ENCODE data around the gene ZCRB1.
"Not testable (repeated sequence)": the region's sequence is repeated elsewhere in the genome, so short reads cannot be mapped to it uniquely, and the experiment has no call there.

The ZCRB1 gene, protein sequence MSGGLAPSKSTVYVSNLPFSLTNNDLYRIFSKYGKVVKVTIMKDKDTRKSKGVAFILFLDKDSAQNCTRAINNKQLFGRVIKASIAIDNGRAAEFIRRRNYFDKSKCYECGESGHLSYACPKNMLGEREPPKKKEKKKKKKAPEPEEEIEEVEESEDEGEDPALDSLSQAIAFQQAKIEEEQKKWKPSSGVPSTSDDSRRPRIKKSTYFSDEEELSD

DNA sequence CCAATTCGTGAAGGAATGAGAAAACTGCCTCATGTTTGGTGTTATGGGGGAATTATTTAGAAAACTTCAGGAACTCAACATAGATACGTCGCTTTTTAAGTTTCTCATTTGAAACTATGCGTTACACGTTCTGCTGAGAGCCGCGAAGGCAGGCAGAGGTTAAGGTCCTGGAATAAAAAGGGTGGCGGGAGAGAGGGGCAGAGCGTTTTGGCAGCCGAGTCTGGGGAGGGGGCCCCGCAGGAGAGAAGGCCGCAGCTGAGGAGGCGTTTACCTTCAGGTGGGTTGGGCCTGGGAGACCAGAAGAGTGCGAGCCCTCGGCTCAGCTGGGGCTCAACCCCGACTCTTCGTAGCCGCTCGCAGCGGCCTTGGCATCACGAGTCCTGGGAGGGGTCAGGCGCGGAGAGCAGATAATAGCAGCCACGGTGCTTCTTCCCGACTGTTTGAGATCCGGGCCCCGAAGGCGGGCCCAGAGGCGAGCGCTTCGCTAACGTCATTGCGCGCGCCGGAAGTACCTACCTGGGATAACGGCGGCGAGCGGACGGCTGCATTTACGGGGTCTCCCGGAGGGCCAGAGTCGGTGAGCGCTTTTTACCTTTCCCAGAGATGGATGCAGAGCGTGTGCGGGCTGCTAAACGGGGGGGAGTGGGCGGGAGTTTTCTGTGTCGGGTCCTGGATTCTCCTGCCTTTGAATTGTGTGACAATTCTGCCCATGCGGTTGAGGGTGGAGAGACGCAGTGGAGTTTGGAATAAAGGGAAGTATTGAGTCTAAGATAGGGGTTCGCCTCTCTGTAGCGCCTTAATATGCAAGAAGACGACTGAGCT lies at the start of gene ZCRB1, which contains the start of gene PPHLN1:
ZCRB1 (minus strand) TSS at position 442 of the 822 bp plus-strand sequence. CDS start 1,992 bp downstream, outside the sequence.
PPHLN1 (plus strand) TSS at position 515 of the 822 bp plus-strand sequence. CDS start 9,736 bp downstream, outside the sequence.
- in situ Hi-C loops (cut with HindIII; ENCODE audit: low sequenced_read_pairs), result loop anchor here (25.0 kb wide), 1 partner anchor 189 kb away; the partner anchor contains the start of gene GXYLT1

DNA sequence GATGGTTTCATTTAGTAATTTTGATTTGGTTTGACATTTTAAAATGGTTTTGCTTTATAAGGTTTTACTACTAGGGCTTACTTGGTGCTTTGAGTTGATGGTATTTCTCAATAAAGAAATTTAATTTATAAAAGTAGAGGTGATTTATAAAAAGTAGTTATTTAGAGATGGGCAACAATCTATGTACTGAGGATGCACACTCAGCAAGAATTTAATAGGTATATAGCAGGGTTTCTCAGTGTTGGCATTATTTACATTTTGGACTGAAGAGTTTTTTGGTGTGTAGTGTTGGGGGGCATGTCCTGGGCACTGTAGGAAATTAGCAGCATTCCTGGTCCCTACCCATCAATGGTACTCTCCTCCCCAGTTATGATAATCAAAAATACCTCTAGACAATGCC lies 47.8 kb upstream of the ZCRB1 start:
- in situ Hi-C loops (cut with HindIII; ENCODE audit: low sequenced_read_pairs), result no loop called here

DNA sequence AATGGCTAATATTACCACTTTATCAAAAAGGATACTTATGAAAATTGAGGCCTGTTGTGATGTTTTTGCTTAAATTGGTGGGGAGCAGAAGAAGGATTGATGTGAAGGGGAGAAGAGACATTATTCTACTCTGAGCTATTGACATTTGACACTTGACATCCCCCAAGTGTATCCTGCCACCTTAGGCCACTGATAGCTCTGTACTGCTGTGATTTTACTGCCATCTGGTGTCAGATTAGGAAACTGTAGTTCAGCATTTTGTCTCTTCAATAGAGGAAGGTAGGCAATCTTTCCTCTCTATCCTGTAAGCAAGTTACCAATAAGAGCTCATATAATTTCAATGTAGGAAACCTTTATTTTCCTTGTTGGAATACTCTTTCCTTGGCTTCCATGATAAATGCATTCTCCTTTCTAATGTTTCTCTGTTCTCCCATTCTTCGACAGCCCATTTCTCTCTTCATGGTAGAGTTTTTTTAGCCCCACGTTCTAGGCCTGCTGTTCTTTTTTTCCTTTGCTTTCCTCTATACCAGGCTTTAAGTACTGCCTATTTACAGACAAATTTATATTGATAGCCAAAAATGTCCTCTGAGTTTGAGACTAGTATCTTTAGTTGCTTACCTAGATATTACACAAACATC lies 46.4 kb upstream of the ZCRB1 start:
- in situ Hi-C loops (cut with HindIII; ENCODE audit: low sequenced_read_pairs), result no loop called here

DNA sequence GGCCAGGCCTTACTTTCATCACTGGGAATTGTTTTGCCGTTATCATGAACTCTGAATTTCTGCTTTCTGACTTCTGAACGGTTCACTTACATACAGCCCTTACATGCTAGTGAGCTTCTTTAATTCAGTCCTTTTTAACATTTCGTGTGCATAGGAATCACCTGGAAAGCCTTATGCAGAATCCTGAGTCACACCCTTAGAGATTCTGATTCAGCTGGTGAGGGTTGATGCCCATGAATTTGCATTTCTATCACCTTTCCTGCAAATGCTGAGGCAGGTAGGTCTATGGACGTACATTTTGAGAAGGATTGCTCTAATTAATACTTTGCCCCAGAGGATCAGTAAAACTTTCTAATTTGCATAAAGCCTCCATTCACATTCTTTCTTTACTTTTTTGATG lies 44.1 kb upstream of the ZCRB1 start:
- in situ Hi-C loops (cut with HindIII; ENCODE audit: low sequenced_read_pairs), result no loop called here

DNA sequence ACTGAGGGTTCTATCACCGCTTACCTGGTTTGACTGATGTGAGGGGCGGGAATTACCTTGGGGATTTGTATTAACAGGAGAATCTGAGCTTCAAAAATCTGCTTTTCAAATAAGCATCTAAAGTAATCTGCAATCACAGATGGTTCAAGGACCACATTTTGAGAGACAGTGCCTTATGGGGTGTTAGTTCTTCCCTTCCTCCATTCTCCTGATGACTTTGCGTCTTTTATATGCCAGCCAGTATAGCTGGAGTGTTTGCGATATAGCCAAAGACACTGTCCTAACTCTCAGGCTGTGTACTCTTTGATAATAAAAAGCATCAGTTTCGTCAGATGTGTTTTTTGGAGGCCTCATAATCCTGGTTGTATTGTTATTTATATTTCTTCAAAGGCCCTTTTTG lies 39.6 kb upstream of the ZCRB1 start:
- in situ Hi-C loops (cut with HindIII; ENCODE audit: low sequenced_read_pairs), result no loop called here

DNA sequence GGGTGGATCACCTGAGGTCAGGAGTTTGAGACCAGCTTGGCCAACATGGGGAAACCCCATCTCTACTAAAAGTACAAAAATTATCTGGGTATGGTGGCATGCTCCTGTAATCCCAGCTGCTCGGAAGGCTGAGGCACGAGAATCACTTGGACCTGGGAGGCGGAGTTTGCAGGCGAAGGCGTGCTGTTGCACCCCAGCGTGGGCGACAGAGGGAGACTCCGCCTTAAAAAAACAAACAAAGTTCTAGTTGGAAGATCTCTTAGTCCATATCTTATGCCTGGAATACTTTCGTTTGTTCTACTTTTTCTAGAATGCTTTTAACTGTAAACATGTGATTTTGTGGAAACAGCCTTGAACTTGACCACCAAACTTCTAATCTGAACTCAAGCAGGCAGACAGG lies 38.8 kb upstream of the ZCRB1 start:
- in situ Hi-C loops (cut with HindIII; ENCODE audit: low sequenced_read_pairs), result no loop called here

DNA sequence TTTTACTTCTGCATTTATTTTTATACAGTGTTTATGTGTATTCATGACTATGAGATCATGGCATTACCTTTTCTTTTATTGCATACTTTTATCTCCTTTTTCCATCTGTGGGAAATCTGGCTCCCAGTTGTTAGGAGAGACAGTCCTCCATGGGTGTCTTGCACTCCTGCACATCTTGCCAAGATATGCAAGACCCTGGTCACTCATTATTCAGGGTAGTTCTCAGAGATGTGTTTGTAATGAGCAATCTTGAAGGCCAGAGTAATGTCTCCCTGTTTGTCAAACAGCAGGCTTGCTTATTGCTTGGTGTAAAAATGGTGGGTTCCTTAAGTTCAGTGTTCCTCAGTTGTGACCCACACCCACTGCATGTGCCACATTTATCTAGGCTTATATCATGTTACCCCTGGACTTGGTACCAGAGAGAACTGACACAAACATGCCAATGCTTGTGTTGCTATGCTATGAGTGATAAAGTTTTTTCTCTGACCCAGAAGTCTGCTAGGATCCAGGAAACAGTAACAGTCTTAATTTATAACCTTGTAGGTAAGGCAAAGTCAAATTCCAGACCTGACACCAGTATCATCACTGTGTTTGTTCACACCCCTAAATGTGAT lies 36.9 kb upstream of the ZCRB1 start:
- in situ Hi-C loops (cut with HindIII; ENCODE audit: low sequenced_read_pairs), result no loop called here

DNA sequence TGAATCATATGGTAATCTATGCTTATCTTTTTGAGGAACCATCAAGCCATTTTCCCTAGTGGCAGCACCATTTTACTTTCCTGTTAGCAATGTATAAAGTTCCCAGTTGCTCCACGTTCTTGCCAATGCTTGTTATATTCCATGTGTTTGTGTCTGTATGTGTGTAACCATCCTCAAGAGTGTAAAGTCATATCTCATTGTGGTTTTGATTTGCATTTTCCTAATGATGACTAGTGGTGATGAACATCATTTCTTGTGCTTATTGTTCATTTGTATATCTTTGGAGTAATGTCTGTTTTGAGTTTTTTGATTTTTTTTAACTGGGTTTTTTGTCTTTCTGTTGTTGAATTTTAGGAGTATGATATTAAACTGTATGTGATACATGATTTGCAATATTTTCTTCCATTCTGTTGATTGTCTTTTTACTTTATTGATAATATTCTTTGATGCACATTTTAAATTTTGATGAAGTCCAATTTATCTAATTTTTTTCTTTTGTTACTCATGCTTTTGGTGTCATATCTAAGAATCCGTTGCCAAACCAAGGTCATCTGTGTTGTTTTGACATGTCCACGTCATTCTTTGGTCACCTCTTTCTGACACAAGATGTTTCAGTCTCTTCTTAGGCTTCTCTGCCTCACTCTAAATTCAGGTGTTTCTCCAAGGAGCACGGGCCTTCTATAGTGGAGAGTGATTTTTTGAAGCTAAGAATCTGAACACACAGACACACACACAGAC lies 36.2 kb upstream of the ZCRB1 start:
- in situ Hi-C loops (cut with HindIII; ENCODE audit: low sequenced_read_pairs), result no loop called here

DNA sequence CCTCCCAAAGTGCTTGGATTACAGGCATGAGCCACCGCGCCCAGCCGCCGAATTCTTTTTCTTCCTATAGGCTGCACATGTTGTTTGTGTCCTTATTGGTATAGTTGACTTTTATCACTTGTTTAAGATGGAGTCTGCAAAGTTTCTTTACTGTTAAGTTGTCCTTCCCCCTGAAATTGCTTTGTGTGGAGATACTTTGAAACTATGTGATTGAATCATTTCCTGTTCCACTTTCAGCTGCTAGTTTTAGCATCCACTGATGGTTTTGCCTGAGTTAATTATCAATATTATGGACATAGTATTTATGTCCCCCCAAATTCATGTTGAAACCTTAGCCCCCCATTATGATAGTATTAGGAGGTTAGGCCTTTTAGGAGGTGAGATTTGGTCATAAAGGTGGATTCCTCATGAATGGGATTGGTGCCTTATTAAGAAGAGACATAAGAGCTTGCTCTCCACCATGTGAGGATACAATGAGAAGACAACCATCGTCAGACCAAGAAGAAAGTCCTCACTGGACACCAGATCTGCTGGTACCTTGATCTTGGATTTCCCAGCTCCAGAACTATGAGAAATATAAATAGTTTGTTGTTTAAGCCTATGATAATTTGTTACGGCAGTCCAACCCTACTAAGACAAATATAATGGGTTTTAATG lies 35.0 kb upstream of the ZCRB1 start:
- in situ Hi-C loops (cut with HindIII; ENCODE audit: low sequenced_read_pairs), result no loop called here

DNA sequence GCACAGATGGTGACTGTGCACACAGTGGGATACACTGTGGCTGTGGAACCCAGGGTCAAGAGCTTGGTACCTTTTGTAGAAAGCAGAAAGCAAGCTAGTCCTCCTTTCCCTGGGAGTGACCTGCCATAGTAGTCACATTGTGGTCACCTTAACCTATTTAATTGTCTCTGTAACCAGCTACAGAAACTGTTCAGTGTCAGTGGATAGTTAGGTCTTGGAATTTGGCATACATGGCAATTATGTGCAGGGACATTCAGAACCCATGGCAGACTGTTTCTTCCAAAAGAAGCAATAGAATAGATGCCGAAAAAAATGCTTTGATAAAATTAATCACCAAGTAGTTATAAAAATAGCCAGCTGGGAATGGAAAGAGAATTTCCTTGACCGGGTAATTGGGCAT lies 30.4 kb upstream of the ZCRB1 start:
- in situ Hi-C loops (cut with HindIII; ENCODE audit: low sequenced_read_pairs), result no loop called here

DNA sequence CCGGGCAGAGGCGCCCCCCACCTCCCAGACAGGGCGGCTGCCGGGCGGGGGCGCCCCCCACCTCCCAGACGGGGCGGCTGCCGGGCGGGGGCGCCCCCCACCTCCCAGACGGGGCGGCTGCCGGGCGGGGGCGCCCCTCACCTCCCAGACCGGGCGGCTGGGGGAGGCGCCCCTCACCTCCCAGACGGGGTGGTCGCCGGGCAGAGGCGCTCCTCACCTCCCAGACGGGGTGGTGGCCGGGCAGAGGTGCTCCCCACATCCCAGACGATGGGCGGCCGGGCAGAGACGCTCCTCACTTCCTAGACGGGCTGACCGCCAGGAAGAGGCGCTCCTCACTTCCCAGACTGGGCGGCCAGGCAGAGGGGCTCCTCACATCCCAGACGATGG lies 24.1 kb upstream of the ZCRB1 start:
- in situ Hi-C loops (cut with HindIII; ENCODE audit: low sequenced_read_pairs), result not testable (repeated sequence)

DNA sequence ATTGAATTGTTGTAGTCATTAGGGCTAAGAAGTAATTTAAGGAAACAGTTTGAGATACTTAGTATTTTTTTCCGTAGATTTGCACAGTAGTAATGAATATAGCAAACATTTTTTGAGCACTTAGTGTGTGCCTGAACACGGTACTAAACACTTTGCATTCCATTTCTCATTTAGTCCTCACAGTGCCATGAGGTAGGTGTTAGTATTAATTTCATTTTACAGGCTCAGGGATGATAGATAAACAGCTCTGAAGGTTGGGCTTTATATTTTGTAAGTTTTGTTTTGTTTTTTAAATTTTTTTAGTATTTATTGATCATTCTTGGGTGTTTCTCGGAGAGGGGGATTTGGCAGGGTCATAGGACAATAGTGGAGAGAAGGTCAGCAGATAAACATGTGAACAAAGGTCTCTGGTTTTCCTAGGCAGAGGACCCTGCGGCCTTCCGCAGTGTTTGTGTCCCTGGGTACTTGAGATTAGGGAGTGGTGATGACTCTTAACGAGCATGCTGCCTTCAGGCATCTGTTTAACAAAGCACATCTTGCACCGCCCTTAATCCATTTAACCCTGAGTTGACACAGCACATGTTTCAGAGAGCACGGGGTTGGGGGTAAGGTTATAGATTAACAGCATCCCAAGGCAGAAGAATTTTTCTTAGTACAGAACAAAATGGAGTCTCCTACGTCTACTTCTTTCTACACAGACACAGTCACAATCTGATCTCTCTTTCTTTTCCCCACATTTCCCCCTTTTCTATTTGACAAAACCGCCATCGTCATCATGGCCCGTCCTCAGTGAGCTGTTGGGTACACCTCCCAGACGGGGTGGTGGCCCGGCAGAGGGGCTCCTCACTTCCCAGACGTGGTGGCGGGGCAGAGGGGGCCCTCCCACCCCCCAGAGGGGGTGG lies 23.5 kb upstream of the ZCRB1 start:
- in situ Hi-C loops (cut with HindIII; ENCODE audit: low sequenced_read_pairs), result loop anchor here (25.0 kb wide), 1 partner anchor 212 kb away; the partner anchor contains the start of gene GXYLT1

DNA sequence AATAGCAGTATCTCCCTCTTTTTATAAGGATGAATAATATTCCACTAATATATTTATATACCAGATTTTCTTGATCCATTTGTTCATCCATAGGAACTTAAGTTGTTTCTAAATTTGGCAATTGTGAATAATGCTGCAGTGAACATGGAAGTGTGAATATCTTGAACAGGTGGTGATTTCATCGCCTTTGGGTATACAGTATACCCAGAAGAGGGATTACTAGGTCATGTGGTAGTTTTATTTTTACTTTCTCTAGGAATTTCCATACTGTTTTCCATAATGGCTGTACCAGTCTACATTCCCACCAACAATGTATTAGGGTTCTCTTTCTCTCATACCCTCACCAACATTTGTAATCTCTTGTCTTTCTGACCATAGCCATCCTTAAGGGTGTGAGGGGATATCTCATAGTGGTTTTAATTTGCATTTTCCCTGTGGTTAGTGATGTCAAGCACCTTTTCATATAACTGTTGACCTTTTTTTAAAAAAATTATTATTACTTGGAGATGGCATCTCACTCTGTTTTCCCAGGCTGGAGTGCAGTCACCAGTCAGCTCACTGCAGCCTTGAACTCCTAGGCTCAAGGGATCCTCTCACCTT lies 20.6 kb upstream of the ZCRB1 start:
- in situ Hi-C loops (cut with HindIII; ENCODE audit: low sequenced_read_pairs), result loop anchor here (25.0 kb wide), 1 partner anchor 209 kb away; the partner anchor contains the start of gene GXYLT1

DNA sequence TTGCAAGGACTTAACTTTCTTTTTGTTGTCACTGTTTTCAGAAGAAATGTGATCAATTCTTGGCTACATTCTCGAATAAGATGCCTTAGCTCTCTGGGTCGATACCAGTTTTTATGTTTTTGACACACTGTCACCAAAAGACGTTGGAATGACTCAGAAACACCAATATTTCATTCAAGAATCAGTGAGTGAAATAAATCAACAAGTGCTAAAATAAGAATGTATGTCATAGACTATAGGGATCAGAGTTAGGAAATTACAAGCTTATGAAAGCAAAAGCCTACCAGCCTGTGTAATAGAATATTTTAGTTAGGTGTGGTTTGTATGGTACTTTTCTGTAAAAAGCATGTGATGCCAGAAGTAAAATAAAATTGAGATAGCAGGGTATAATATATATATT lies 17.8 kb upstream of the ZCRB1 start:
- in situ Hi-C loops (cut with HindIII; ENCODE audit: low sequenced_read_pairs), result loop anchor here (25.0 kb wide), 1 partner anchor 206 kb away; the partner anchor contains the start of gene GXYLT1

DNA sequence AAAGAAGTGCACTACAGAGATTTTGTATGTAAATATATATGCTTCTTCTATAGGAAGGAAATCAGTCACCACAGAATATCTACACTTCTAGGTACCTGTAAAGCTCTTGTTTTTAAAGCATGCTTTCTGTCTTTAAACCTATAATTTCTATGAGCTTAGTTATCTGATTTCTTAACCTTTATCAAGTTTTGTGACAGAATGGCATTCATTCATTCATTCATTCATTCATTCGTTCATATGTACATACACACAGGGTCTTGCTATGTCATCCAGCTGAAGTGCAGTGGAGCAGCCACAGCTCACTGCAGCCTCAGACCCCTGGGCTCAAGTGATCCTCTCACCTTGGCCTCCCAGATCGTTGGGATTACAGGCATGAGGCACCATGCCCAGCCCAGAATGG lies 16.1 kb upstream of the ZCRB1 start:
- in situ Hi-C loops (cut with HindIII; ENCODE audit: low sequenced_read_pairs), result loop anchor here (25.0 kb wide), 1 partner anchor 205 kb away; the partner anchor contains the start of gene GXYLT1

DNA sequence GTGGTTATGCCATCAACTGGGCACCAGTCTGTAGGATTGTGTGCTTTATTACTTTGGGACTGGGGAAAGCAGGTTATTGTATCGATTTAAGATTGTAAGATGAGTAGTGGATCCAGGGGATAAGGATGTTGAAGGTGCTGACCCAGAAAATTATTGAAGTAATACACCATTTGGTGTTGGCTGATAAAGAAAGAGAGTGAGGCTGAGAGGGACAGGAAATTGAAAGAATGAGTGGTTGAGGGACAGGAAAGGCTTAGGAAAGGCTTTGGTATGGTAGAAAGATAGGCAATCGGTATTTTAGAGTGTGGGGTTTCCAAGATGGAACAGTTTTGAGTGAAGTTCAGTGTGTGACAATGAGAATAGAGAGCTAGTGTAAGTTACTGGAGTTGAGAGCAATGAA lies 12.4 kb upstream of the ZCRB1 start:
- in situ Hi-C loops (cut with HindIII; ENCODE audit: low sequenced_read_pairs), result loop anchor here (25.0 kb wide), 1 partner anchor 201 kb away; the partner anchor contains the start of gene GXYLT1

DNA sequence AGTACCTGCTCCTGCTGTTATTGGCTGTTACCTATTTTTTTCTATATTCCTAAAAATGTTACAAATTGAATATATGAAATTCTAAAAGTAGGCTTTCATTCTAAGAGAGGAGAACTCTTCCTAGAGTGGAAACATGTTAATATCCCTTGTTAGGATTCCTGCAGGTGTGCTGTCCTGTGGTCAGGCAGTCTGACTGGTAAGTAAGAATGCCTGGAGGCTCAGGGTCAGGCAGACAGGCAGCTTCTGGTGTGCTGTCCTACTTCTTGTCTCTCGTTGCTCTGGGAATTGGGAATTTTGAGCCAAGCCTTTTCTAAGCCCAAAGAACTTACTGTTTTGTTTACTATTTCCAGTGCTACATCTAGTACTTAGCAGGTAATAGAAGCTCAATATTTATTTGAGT lies 10.4 kb upstream of the ZCRB1 start:
- in situ Hi-C loops (cut with HindIII; ENCODE audit: low sequenced_read_pairs), result loop anchor here (25.0 kb wide), 1 partner anchor 199 kb away; the partner anchor contains the start of gene GXYLT1
